Activated CD8-positive, alpha-beta T cell treated with anti-CD3 and anti-CD28 coated beads, Interleukin-2, amount 10 ng/mL, durations not matched to agents 7 days and 5 days (primary cell): ENCODE data around the gene ASCL4. TPM values are rescaled to one million over a fixed set of nuclear protein-coding genes. Genes with fewer than 3 reads are reported as not detected.

Experiments
- ATAC-seq: fragments of 150-1000 bp; cut with Tn5 transposase; one replicate; pipeline ENCODE4 v1.10.0; 2021; ENCODE audit warnings: moderate library complexity
- CTCF ChIA-PET: fragments of 350-600 bp; sonication (Branson Sonifier 250); formaldehyde crosslinking; loops from one replicate; lab custom pipeline; 2021; ENCODE audit warnings: antibody characterized with exemption; lab: Charles Lee
- POLR2A ChIA-PET: fragments of 350-600 bp; sonication (Branson Sonifier 250); formaldehyde crosslinking; loops from one replicate; lab custom pipeline; 2021; ENCODE audit warnings: antibody characterized with exemption; lab: Charles Lee
- DNase-seq: peaks from one replicate; pipeline ENCODE4 v3.0.0-alpha.2; 2020
- H3K27ac Mint-ChIP-seq: one replicate; pipeline ENCODE4 v1.8.0; 2021; ENCODE audit warnings: mild to moderate bottlenecking, mixed read lengths
- H3K27me3 Mint-ChIP-seq: one replicate; pipeline ENCODE4 v1.8.0; 2021; ENCODE audit warnings: low read depth, mixed read lengths
- H3K36me3 Mint-ChIP-seq: one replicate; pipeline ENCODE4 v1.8.0; 2021; ENCODE audit warnings: low read depth, mixed read lengths
- H3K4me1 Mint-ChIP-seq: one replicate; pipeline ENCODE4 v1.8.0; 2021; ENCODE audit warnings: low read depth, mixed read lengths
- H3K4me3 Mint-ChIP-seq: one replicate; pipeline ENCODE4 v1.8.0; 2021; ENCODE audit warnings: mild to moderate bottlenecking, mixed read lengths
- H3K9me3 Mint-ChIP-seq: one replicate; pipeline ENCODE4 v1.8.0; 2022; ENCODE audit warnings: mixed read lengths; ENCODE audit not compliant: insufficient read depth
- total RNA-seq, 2 experiments: library from RNA; stranded (reverse); gene quantifications; one replicate each; pipeline ENCODE4 v1.2.3, GENCODE V29; 2021

Gene ASCL4
- total RNA-seq, 2 experiments from 2014 or later, result not detected

GRCh38 chr12:107805488-107806180 is 31.1 kb downstream of the ASCL4 start:
- ATAC-seq (no peak), DNase-seq (no peak)
- H3K9me3 Mint-ChIP-seq, result no peaks in the 10 kb centered on the region
- H3K4me1 Mint-ChIP-seq, result no peaks in the 10 kb centered on the region
- H3K36me3 Mint-ChIP-seq, result no peaks in the 10 kb centered on the region
- H3K4me3 Mint-ChIP-seq, result no peak overlapping the region
- H3K27ac Mint-ChIP-seq, result no peak overlapping the region
- POLR2A ChIA-PET, result interaction anchor here (0.7 kb wide), 1 partner anchor 271 kb away, joined by 3 read pairs; no protein-coding TSS in a partner anchor
- H3K27me3 Mint-ChIP-seq, result peaks cover 6% of the 10 kb centered on the region
- CTCF ChIA-PET, result no interaction called here

GRCh38 chr12:107807471-107808150 is 33.1 kb downstream of the ASCL4 start:
- no peak for ATAC-seq
- POLR2A ChIA-PET, result no interaction called here
- CTCF ChIA-PET, result no interaction called here
- no peaks in the 10 kb centered on the region for H3K36me3 Mint-ChIP-seq
- no peaks in the 10 kb centered on the region for H3K4me1 Mint-ChIP-seq
- H3K27ac Mint-ChIP-seq, result no peak overlapping the region
- H3K27me3 Mint-ChIP-seq, result no peaks in the 10 kb centered on the region
- no peaks in the 10 kb centered on the region for H3K9me3 Mint-ChIP-seq
- DNase-seq, result no peak
- no peak overlapping the region for H3K4me3 Mint-ChIP-seq

- ATAC-seq, result no peak
- CTCF ChIA-PET, result no interaction called here
- H3K4me3 Mint-ChIP-seq, result no peak overlapping the region
Measured at GRCh38 chr12:107817250-107817649, 42.7 kb downstream of the ASCL4 start.

GRCh38 chr12:107818984-107819383 is 44.5 kb downstream of the ASCL4 start:
- Mint-ChIP-seq H3K4me3 (no peak overlapping the region), H3K27ac (no peak overlapping the region), H3K4me1 (no peaks in the 10 kb centered on the region), H3K27me3 (peaks cover 5% of the 10 kb centered on the region), H3K36me3 (no peaks in the 10 kb centered on the region), H3K9me3 (peaks cover 14% of the 10 kb centered on the region)
- POLR2A ChIA-PET, result no interaction called here
- DNase-seq (no peak), ATAC-seq (no peak)
- CTCF ChIA-PET, result no interaction called here

More at GRCh38 chr12:107817250-107817649, 42.7 kb downstream of the ASCL4 start:
- no peak for DNase-seq
- no peaks in the 10 kb centered on the region for H3K36me3 Mint-ChIP-seq
- POLR2A ChIA-PET, result no interaction called here
- no peaks in the 10 kb centered on the region for H3K4me1 Mint-ChIP-seq
- no peak overlapping the region for H3K27ac Mint-ChIP-seq
- peaks cover 14% of the 10 kb centered on the region for H3K9me3 Mint-ChIP-seq
- peaks cover 5% of the 10 kb centered on the region for H3K27me3 Mint-ChIP-seq

- POLR2A ChIA-PET, result no interaction called here
- H3K4me1 Mint-ChIP-seq, result no peaks in the 10 kb centered on the region
- peaks cover 33% of the 10 kb centered on the region for H3K9me3 Mint-ChIP-seq
- CTCF ChIA-PET, result interaction anchor here (0.7 kb wide), 1 partner anchor 449 kb away, joined by 3 read pairs; no protein-coding TSS in a partner anchor
- no peak overlapping the region for H3K27ac Mint-ChIP-seq
- DNase-seq, result no peak
- no peaks in the 10 kb centered on the region for H3K36me3 Mint-ChIP-seq
- no peak for ATAC-seq
- H3K27me3 Mint-ChIP-seq, result peaks cover 5% of the 10 kb centered on the region
- H3K4me3 Mint-ChIP-seq, result no peak overlapping the region
Measured at GRCh38 chr12:107822356-107822755, 47.9 kb downstream of the ASCL4 start.

Other genes starting within 250 kb of the ASCL4 start
- 10 to 100 TPM; 40.9 to 44.6 TPM for gene PWP1, start 88.9 kb upstream of the ASCL4 start, total RNA-seq
- gene PRDM4, start 13.6 kb upstream of the ASCL4 start, total RNA-seq, result 10 to 100 TPM; 24.1 to 24.9 TPM